Stimulated activated CD8-positive, alpha-beta memory T cell treated with anti-CD3 and anti-CD28 coated beads, Interleukin-7, amount 100 ng/mL, for 48 hours (primary cell): Measurements from ENCODE around the gene ANKRD33.

Source experiments
- DNase-seq, 2 donors: peaks; one replicate each; pipeline ENCODE4 v3.0.0-alpha.2; 2020; ENCODE audit warnings: low read depth in 1 of 2; ENCODE audit errors: extremely low read depth in 1 of 2

The ANKRD33 gene

DNA sequence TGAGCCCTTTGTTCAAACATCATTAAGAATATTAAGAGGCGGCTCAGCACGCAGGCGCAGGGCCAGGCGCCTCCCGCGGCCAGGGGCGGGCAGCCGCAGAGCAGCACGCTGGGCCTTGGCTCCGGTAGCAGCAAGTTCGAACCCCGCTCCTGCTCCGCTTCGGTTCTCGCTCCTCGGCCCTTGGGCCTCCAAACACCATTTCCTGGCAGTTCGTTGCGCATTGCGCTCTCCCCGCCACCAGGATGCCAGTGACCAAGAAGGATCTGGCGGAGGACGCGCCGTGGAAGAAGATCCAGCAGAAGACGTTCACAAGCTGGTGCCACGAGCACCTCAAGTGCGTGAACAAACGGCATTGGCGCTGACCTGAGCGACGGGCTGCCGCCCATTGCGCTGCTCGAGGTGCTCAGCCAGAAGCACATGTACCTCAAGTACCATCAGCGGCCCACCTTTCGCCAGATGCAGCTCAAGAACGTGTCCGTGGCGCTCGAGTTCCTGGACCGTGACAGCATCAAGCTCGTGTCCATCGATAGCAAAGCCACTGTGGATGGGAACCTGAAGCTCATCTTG, 12.5 kb downstream of the ANKRD33 start:
- no peak for DNase-seq

DNA sequence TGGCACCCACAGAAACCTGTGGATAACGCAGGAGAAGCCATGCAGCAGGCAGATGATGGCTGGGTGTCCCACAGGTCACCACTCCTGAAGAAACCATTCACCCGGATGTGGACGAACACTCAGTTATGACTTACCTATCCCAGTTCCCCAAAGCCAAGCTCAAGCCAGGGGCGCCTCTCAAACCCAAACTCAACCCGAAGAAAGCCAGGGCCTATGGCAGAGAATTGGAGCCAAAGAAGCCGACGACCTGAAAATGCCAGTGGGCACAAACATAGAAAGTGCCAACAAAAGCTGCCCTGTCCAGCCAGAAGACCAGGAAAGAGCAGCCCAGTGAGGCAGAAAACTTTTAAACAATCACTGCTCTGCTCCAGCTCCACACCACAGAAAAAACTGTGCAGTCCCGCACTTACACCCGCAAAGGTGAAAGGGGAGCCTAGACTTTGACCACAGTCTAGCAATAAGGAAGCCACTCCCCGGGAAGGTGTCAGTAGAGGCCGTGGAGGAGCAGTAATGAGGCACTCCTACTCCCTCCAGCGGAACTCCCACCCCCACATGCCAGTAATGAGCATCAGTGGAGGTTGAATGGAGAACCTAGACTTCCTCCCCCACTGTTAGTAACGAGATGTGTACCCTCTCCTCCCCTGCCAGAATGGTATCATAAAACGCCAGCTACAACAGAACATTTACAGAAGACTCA, 13.4 kb downstream of the ANKRD33 start:
- no peak for DNase-seq

DNA sequence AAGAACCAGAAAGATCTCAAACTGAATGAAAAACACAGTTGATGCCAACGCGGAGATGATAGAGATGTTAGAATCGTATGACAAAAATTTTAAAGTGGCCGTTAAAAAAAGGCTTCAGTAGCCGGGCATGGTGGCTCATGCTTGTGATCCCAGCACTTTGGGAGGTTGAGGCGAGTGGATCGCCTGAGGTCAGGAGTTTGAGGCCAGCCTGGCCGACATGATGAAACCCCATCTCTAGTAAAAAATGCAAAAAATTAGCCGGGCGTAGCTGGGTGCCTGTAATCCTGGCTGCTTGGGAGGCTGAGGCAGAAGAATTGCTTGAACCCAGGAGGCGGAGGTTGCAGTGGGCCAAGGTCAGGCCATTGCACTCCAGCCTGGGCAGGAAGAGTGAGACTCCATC, 14.0 kb downstream of the ANKRD33 start:
- no peak for DNase-seq

DNA sequence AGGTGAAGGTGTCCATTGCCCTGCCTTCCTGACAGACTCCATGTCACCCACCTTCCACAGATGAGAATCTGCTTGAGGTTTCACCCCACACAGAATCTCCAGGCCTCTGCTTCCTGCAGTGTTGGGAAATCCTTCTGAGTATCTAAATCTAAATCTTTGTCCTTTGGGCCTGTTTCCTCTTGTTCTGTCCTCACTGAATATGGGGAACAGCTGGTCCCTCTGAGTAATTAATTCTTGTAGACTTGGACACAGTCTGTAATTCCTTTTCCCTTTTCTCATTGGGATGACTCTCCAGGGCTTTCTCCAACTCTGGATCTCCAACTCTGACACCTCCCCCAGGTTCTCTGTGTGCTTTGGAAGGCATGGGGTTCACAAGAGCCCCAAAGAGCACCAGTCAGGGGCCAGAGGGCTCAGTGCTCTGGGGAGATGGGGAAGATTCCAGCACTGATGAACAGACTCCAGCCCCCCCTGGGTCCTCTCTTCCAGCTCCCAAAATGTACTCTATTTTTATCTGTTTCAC, 17.1 kb downstream of the ANKRD33 start:
- DNase-seq, result no peak

DNA sequence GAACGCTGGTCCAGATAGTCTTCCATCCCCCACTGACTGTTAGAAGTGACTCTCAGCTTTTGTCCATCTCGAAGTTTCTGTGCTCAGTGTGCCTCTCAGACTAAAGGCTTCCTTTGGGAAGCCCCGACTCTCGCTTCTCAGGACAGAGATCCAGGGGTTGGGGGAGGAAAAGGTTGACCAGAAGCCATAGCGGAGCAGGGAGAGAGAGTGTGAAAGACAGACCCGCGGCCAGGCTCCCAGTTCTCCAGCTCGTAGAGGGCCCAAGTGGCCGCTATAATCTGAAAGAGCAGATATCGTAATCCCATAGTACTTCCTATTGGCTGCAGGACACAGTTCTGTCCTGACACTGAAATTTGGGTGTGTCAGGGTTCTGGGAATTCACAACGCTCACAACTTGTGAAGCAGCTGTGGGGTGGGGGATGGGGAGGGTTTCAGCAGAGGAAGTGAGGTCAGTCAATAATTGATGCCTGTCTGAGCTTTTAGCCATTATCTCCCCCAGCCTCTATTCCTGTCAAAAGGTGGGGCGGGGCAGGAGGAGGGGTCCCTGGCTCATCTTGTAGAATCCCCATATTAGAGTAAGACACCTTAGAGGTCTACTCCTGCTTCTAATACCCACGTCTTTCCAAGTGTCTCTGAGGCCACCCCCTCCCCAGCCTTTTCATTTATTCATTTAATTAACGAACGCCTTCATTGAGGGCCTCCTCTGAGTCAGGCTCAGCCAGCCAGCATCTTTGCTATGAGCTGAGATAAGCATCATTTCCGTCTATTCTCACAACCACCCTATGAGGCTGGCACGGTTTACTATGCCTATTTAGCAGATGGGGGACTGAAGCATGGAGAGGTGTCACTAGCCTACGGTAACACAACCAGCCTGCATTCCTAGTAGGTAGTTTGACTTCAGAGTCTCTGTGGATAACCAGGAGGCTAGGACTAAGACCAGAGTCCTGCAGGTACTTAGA, 17.8 kb downstream of the ANKRD33 start:
- no peak for DNase-seq

DNA sequence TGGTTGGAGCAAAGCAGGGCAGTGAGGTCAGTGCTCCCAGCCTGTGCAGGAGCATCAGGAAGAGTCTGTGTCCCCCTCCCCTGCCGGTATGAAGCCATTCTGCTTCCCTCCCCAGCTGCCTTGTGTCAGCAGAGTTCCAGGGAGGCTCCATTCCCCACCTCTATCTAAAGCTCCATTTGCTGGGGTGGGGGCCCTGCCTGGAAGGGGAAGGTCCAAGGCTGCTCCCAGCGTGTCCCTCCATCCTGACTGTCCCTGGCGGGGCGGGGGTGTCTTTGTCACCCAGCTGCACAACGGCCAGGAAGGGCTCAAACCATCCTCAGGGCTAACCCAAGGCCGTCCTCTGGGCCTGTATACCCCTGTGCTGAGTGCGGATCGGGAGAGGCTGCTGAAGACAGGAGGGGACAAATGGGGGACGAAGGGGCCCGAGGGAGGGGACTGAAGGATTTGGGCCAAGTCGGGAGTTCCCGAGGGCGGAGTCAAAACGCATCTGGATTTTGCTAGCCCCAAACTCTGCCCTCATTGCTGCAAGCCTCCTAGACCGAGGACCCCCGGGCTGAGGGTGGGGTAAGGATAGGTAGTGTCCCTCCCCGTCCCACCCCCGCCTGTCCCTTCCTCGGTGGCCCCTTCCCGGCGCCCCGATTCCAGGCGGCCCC, 18.7 kb downstream of the ANKRD33 start:
- DNase-seq, result no peak

DNA sequence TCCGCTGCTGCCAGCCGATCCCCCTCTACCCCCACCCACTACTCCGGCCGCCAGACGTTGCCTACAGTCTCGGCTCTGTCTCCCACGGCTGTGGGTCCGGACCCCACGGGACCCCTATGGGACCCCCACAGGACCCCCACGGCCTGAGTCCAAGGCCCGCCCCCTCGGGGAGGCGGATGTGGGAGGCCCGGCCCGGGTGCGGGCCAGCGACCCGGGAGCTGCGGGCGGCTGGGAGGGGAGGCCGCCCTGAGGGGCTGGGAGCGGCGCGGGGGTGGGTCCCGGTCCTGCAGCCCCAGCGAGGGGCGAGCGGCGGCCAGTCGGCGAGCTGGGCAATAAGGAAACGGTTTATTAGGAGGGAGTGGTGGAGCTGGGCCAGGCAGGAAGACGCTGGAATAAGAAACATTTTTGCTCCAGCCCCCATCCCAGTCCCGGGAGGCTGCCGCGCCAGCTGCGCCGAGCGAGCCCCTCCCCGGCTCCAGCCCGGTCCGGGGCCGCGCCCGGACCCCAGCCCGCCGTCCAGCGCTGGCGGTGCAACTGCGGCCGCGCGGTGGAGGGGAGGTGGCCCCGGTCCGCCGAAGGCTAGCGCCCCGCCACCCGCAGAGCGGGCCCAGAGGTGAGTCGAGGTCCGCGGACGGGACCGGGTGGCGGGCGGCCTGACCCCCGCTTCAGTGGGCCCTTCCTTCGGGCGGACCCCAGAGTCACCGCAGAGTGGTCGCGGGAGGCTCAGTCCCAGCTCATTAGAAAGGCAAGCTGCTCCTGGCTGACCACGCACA, 19.4 kb downstream of the ANKRD33 start, which contains the start of gene ACVRL1:
ACVRL1 (plus strand) TSS at position 422 of the 773 bp plus-strand sequence. CDS start 4,971 bp downstream, outside the sequence.
- DNase-seq, result no peak

DNA sequence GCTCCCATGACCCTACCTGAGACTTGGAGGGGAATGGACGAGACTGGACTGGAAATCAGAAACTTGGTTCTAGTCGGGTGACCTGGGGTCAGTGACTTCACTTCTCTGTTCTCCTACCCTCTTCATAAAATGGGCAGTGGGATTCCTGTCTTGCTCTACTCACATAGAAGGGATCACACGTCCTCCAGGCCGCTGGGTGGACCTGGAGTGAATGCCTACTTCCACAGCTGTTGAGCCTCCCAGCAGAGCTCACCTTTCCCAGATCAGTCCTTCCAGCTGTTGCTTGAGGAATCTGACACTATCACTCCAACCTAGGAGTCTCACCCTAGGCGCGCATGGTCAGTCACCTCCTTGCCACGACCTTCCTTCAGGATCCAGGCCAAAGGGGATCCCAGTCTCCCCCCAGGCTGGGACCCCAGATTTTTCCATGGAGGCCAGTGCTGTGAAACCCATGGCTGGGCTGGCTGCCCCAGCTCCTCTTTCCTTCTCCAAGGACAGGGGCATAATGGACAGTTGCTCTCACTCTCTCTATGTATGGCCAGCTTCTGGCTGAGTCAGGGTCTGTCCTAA, 20.0 kb downstream of the ANKRD33 start:
- no peak for DNase-seq

DNA sequence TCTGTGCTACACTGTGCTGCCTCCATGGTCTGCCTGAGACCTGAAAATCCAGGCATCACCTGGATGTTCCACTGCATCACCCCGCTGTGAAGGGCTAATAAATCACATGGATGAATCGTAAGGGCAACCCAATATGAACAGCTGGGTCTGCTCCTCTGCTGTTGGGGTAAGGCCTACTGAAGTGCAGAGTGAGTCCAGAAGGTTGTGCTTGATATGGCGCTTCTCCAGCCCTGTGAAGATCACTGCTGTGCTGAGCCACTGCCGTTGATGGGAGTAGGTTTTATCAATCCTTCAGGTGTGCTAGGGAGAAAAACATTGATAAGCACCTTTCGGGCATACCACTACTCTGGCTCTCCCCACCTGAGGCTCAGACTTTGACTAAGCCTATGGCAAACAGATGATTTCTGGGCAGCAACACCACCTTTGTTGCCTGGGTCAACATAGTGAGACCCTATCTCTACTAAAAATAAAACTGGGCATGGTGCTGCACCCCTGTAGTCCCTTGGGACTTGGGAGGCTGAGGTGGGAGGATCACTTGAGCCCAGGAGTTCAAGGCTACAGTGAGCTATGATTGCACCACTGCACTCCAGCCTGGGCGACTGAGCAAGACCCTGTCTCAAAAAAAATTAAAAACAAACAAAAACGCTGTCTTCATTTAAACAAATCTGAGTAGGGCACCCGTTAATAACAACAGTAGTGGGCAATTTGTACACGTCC, 21.1 kb downstream of the ANKRD33 start:
- DNase-seq, result no peak

DNA sequence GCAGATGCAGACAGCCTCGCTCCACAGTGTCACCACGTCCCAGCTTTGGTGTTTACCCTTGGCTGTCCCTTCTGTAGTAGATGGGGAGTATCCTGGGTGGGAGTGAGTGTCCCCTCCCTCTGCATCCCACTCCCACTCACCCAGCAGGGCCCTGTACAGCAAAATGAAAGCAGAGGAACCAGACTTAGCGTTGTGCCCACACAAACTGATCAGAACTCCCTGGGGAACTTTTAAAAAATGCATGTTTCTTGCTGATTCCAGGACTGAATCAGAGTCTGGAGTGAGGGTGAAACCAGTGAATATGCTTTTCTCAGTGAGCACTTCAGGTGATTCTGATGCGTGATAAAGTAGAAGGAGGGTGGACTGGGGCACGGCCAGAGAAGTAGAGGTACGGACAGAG, 22.3 kb downstream of the ANKRD33 start:
- DNase-seq, result no peak

DNA sequence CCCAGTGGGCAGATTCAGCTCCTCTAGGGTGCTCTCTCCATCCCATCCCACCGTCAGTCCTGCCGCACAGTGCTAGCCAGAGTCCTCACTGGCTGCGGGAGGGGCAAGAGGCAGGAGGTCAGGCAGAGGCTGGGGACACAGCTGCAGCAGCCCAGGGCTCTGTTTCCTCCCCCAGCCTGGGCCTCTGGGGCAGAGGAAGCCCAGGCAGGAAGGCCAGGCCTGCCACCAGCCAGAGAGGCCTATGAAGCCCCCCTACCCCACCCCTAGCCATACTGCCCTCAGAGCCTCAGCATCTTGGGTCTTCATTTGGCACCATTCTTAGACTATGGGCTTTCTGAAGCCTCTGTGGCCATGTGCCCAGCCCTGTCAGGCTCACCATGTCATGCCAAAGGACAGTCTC, 22.8 kb downstream of the ANKRD33 start:
- no peak for DNase-seq

DNA sequence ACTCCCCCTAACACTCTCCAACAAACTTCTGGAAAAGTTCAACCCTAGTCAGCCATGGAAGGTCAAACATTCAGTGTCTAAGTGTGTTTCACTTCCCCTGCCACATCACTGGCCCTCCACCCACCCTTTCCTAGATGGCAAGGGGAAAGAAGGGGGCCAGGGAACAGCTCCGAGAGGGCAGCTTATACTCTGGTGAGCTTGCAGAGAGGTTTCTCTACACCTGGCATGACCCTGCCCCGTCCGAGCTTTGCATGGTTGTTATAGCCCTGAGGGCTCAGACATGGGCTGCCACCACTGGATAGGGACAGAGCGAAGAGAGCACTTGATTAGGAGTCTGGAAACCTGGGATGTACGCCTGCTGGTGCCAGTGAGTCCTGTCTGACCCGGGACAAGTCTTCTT, 23.4 kb downstream of the ANKRD33 start:
- no peak for DNase-seq

DNA sequence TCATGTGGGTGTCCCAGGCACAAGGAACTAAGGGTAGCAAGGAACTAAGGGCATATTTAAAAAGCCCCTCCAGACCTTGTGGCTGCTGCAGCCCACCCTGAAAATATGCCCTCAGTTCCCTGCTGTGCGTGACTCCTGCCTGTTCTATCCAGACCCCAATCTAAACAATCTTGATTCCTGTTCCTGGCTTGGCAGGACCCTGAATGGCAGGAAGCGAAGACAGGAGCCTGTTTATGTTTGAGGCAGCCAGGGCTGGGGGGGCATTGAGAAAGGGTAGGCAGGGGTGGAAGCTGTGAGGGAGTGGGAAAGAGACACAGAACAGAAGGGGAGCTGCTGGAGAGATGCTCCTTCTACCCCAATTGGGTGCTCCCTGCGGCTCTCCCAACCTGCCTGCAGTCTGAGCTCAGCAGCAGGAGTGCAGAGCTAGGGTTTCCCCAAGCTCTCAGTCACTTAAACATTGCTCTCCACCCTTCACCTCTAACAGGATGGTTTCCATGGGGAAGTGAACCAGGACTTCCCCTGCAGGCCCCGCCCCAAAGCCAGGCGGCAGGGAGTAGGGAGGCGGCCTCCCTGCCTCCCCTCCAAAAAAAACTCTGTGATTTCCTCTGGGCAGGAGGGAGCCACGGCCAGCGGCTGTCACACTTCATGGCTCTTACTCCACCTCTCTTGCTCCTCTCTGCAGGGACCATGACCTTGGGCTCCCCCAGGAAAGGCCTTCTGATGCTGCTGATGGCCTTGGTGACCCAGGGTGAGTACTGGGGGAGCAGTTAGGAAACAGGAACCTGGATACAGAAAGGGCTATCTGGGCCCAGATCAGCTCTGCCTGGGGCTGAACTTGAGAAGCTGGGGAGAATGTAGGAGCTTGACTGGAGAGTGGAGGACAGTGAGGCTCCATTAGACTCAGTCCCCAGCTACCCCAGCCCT, 24.1 kb downstream of the ANKRD33 start:
- DNase-seq, result no peak

DNA sequence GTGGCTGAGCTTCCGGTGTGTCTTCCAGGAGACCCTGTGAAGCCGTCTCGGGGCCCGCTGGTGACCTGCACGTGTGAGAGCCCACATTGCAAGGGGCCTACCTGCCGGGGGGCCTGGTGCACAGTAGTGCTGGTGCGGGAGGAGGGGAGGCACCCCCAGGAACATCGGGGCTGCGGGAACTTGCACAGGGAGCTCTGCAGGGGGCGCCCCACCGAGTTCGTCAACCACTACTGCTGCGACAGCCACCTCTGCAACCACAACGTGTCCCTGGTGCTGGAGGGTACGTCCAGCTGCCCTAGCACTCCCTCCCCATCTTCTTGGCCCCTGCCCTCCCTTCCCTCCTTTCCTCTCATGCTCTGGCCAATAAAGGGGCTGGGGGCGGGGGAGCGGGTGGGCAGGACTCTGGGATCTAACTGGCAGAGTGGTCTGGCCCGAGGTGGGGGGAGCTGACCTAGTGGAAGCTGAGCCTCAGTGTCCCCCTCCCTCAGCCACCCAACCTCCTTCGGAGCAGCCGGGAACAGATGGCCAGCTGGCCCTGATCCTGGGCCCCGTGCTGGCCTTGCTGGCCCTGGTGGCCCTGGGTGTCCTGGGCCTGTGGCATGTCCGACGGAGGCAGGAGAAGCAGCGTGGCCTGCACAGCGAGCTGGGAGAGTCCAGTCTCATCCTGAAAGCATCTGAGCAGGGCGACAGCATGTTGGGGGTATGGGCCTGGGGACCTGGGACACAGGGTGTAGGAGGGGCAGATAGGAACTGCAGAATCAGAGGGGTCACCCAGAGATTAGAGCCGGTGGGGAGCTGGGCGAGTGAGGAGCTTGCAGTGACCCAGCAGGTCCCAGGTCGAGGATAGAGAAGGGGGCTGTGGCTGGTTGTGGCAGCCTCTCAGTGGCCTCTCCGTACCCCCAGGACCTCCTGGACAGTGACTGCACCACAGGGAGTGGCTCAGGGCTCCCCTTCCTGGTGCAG, 25.4 kb downstream of the ANKRD33 start:
- no peak for DNase-seq

DNA sequence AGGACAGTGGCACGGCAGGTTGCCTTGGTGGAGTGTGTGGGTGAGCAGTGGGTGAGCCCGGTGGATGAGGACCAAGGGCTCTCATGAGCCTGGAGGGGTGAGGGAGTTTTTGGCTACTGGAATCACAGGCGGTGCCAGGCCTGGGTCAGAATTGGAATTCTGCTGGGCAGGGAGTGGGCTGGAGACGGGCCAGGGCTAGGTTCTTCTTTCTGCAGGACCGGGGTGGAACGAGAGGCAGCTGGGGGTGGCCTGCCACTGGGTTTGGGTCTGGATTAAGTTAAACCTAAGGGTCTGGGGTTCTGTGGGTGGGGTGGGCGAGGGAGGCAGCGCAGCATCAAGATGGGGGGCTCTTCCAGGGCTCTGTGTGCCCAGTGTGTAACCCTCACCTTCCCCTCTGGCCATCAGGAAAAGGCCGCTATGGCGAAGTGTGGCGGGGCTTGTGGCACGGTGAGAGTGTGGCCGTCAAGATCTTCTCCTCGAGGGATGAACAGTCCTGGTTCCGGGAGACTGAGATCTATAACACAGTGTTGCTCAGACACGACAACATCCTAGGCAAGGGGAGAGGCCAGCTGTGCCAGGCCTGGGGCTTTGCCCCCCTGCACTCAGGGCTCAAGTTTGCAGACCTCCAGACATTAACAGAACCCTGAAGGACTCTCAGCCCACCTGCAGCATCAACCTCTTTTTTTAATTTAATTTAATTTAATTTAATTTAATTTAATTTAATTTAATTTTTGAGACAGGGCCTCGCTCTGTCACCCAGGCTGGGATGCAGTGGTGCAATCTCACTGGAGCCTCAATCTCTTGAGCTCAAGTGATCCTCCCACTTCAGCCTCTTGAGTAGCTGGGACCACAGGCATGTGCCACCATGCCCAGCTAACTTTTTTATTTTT, 26.4 kb downstream of the ANKRD33 start:
- DNase-seq, result no peak

DNA sequence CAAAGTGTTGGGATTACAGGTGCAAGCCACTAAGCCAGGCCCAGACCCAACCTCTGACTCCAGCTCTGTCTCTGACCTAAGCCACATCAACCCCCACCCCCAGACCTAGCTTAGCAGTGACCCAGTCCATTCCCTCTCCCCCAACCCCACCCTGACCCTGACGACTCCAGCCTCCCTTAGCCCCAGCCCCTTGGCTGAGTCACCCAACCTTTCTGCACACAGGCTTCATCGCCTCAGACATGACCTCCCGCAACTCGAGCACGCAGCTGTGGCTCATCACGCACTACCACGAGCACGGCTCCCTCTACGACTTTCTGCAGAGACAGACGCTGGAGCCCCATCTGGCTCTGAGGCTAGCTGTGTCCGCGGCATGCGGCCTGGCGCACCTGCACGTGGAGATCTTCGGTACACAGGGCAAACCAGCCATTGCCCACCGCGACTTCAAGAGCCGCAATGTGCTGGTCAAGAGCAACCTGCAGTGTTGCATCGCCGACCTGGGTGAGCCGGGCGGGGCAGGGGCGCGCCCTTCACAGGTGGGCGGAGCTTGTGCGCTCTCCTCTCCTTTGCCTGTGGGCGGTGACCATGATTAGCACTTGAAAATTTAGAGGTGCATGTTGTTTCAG, 27.2 kb downstream of the ANKRD33 start:
- DNase-seq, result no peak
